ENCODE data around the gene TM2D3. TPM values are rescaled to one million over a fixed set of nuclear protein-coding genes. Genes with fewer than 3 reads are reported as not detected.

The TM2D3 gene
- total RNA-seq, 1 experiment from 2014 or later = 48.4 TPM

Small RNAs within 50 kb of the gene (small RNA-seq; reads per million reads assigned to genes)
- 0 reads per million in 2 experiments for gene RNU6-807P

Other genes with a start within 250 kb of the TM2D3 start
- 11.1 and 11.5 TPM in 2 replicates for gene PCSK6, start 162.7 kb downstream of the TM2D3 start, total RNA-seq (2014; rRNA removed; shearing (Covaris generic))
- gene TARS3, start 72.1 kb upstream of the TM2D3 start, total RNA-seq (2014; rRNA removed; shearing (Covaris generic)) = 10.8 and 10.9 TPM in 2 replicates
- not detected in 2 replicates for gene OR4F6, start 151.1 kb upstream of the TM2D3 start, total RNA-seq (2014; rRNA removed; shearing (Covaris generic))
- 0.16 TPM in 1 of 2 replicates, not detected in the other for gene OR4F15, start 159.8 kb upstream of the TM2D3 start, total RNA-seq (2014; rRNA removed; shearing (Covaris generic))